ENCODE data around the gene CD79A. TPM values are rescaled to one million over a fixed set of nuclear protein-coding genes. Genes with fewer than 3 reads are reported as not detected.
A peak's percentile ranks its signal among the peaks of the same experiment; 100 is the strongest.
"Not testable (repeated sequence)": the region's sequence is repeated elsewhere in the genome, so short reads cannot be mapped to it uniquely, and the experiment has no call there.

The CD79A gene
- total RNA-seq, 1 donor from 2014 or later = 0.84 TPM

- intact Hi-C loops (cut with micrococcal nuclease) = no loop called here
- peak overlapping the region; percentile 13 for H3K4me3 Mint-ChIP-seq (ENCODE audit: low read depth)
- no peak for DNase-seq (ENCODE audit: low spot score)
These were observed 8.7 kb upstream of the CD79A start for GRCh38 chr19:41868120-41868988.

GRCh38 chr19:41868989-41869300 is 8.1 kb upstream of the CD79A start:
- Mint-ChIP-seq H3K4me3 (ENCODE audit: low read depth) (no peak overlapping the region), H3K27ac (peak overlapping the region; percentile 53), H3K27me3 (ENCODE audit: low read depth) (no peaks in the 10 kb centered on the region), H3K9me3 (no peaks in the 10 kb centered on the region), H3K36me3 (ENCODE audit: low read depth) (peaks cover 73% of the 10 kb centered on the region), H3K4me1 (ENCODE audit: low read depth) (peaks cover 62% of the 10 kb centered on the region)
- DNase-seq (ENCODE audit: low spot score) = no peak
- intact Hi-C loops (cut with micrococcal nuclease) = no loop called here

More at GRCh38 chr19:41868120-41868988, 8.7 kb upstream of the CD79A start:
- Mint-ChIP-seq H3K27ac (peak overlapping the region; percentile 77), H3K36me3 (ENCODE audit: low read depth) (peaks cover 79% of the 10 kb centered on the region), H3K27me3 (ENCODE audit: low read depth) (no peaks in the 10 kb centered on the region), H3K4me1 (ENCODE audit: low read depth) (peaks cover 65% of the 10 kb centered on the region), H3K9me3 (no peaks in the 10 kb centered on the region)

- intact Hi-C loops (cut with micrococcal nuclease) = no loop called here
- Mint-ChIP-seq H3K27ac (peak overlapping the region; percentile 57), H3K27me3 (ENCODE audit: low read depth) (no peaks in the 10 kb centered on the region), H3K9me3 (no peaks in the 10 kb centered on the region), H3K36me3 (ENCODE audit: low read depth) (peaks cover 68% of the 10 kb centered on the region), H3K4me3 (ENCODE audit: low read depth) (no peak overlapping the region), H3K4me1 (ENCODE audit: low read depth) (peaks cover 59% of the 10 kb centered on the region)
- DNase-seq (ENCODE audit: low spot score) = no peak
These were observed 7.6 kb upstream of the CD79A start for GRCh38 chr19:41869374-41869955.

- DNase-seq (ENCODE audit: low spot score) = no peak
- H3K36me3 Mint-ChIP-seq (ENCODE audit: low read depth) = peaks cover 60% of the 10 kb centered on the region
- H3K27me3 Mint-ChIP-seq (ENCODE audit: low read depth) = no peaks in the 10 kb centered on the region
- H3K4me1 Mint-ChIP-seq (ENCODE audit: low read depth) = peaks cover 54% of the 10 kb centered on the region
- intact Hi-C loops (cut with micrococcal nuclease) = loop anchor here (2.0 kb wide), 2 partner anchors 64 to 74 kb away; no protein-coding TSS in a partner anchor
- no peaks in the 10 kb centered on the region for H3K9me3 Mint-ChIP-seq
- H3K4me3 Mint-ChIP-seq (ENCODE audit: low read depth) = no peak overlapping the region
- peak overlapping the region; percentile 67 for H3K27ac Mint-ChIP-seq
These were observed 6.6 kb upstream of the CD79A start for GRCh38 chr19:41870401-41870873.

- peaks cover 50% of the 10 kb centered on the region for H3K36me3 Mint-ChIP-seq (ENCODE audit: low read depth)
These were observed 5.3 kb upstream of the CD79A start for GRCh38 chr19:41871573-41872383.

GRCh38 chr19:41872384-41872774 is 4.7 kb upstream of the CD79A start:
- Mint-ChIP-seq H3K4me3 (ENCODE audit: low read depth) (peak overlapping the region; percentile 2), H3K9me3 (no peaks in the 10 kb centered on the region), H3K27ac (peak overlapping the region; percentile 69), H3K36me3 (ENCODE audit: low read depth) (peaks cover 50% of the 10 kb centered on the region), H3K4me1 (ENCODE audit: low read depth) (peaks cover 65% of the 10 kb centered on the region), H3K27me3 (ENCODE audit: low read depth) (no peaks in the 10 kb centered on the region)
- intact Hi-C loops (cut with micrococcal nuclease) = no loop called here
- no peak for DNase-seq (ENCODE audit: low spot score)

More at GRCh38 chr19:41871573-41872383, 5.3 kb upstream of the CD79A start:
- peak; percentile 74 for DNase-seq (ENCODE audit: low spot score)
- Mint-ChIP-seq H3K4me1 (ENCODE audit: low read depth) (peaks cover 61% of the 10 kb centered on the region), H3K4me3 (ENCODE audit: low read depth) (peak overlapping the region; percentile 66), H3K27me3 (ENCODE audit: low read depth) (no peaks in the 10 kb centered on the region), H3K9me3 (no peaks in the 10 kb centered on the region), H3K27ac (peak overlapping the region; percentile 92)
- intact Hi-C loops (cut with micrococcal nuclease) = loop anchor here (1.0 to 2.0 kb wide), 4 partner anchors 11 to 73 kb away; partner anchors contain the start of gene RPS19

- H3K27ac Mint-ChIP-seq = peak overlapping the region; percentile 72
- no peaks in the 10 kb centered on the region for H3K9me3 Mint-ChIP-seq
- H3K36me3 Mint-ChIP-seq (ENCODE audit: low read depth) = peaks cover 45% of the 10 kb centered on the region
- H3K4me3 Mint-ChIP-seq (ENCODE audit: low read depth) = peak overlapping the region; percentile 21
- peak; percentile 56 for DNase-seq (ENCODE audit: low spot score)
- H3K27me3 Mint-ChIP-seq (ENCODE audit: low read depth) = no peaks in the 10 kb centered on the region
- intact Hi-C loops (cut with micrococcal nuclease) = loop anchor here (1.0 kb wide), 1 partner anchor 78 kb away; no protein-coding TSS in a partner anchor
- H3K4me1 Mint-ChIP-seq (ENCODE audit: low read depth) = peaks cover 68% of the 10 kb centered on the region
These were observed 4.1 kb upstream of the CD79A start for GRCh38 chr19:41872775-41873647.

GRCh38 chr19:41875973-41876372 is 1.1 kb upstream of the CD79A start:
- Mint-ChIP-seq H3K4me3 (ENCODE audit: low read depth) (peak overlapping the region; percentile 30), H3K4me1 (ENCODE audit: low read depth) (peaks cover 51% of the 10 kb centered on the region), H3K36me3 (ENCODE audit: low read depth) (peaks cover 21% of the 10 kb centered on the region), H3K27ac (peak overlapping the region; percentile 91)
- H3K27me3 Mint-ChIP-seq (ENCODE audit: low read depth); DNase-seq (ENCODE audit: low spot score); H3K9me3 Mint-ChIP-seq: not testable (repeated sequence)
- intact Hi-C loops (cut with micrococcal nuclease) = loop anchor here (1.0 kb wide), 1 partner anchor 8 kb away; no protein-coding TSS in a partner anchor

GRCh38 chr19:41877916-41878905 is 1.1 kb downstream of the CD79A start:
- no peaks in the 10 kb centered on the region for H3K9me3 Mint-ChIP-seq
- H3K27me3 Mint-ChIP-seq (ENCODE audit: low read depth) = no peaks in the 10 kb centered on the region
- no peak overlapping the region for H3K4me3 Mint-ChIP-seq (ENCODE audit: low read depth)
- H3K36me3 Mint-ChIP-seq (ENCODE audit: low read depth) = peaks cover 8% of the 10 kb centered on the region
- peaks cover 43% of the 10 kb centered on the region for H3K4me1 Mint-ChIP-seq (ENCODE audit: low read depth)
- intact Hi-C loops (cut with micrococcal nuclease) = no loop called here
- DNase-seq (ENCODE audit: low spot score) = no peak
- peak overlapping the region; percentile 22 for H3K27ac Mint-ChIP-seq

GRCh38 chr19:41879080-41879479 is 2.0 kb downstream of the CD79A start:
- intact Hi-C loops (cut with micrococcal nuclease) = no loop called here
- H3K4me1 Mint-ChIP-seq (ENCODE audit: low read depth) = peaks cover 41% of the 10 kb centered on the region
- no peak overlapping the region for H3K4me3 Mint-ChIP-seq (ENCODE audit: low read depth)
- H3K27me3 Mint-ChIP-seq (ENCODE audit: low read depth) = no peaks in the 10 kb centered on the region
- no peaks in the 10 kb centered on the region for H3K9me3 Mint-ChIP-seq
- no peak overlapping the region for H3K27ac Mint-ChIP-seq
- H3K36me3 Mint-ChIP-seq (ENCODE audit: low read depth) = peaks cover 13% of the 10 kb centered on the region
- DNase-seq (ENCODE audit: low spot score) = no peak

Data from activated T-helper 2 cell treated with anti-CD3 and anti-CD28 coated beads, Interferon-gamma antibody, Interleukin-2, Interleukin-4, amounts not matched to agents 10 μg/mL and 5 μg/mL and 100 μg/mL, durations not matched to agents 14 hours and 24 hours and 36 hours (primary cell).